ENCODE measurements around the gene GRIN2D.
"Not testable (repeated sequence)": the region's sequence is repeated elsewhere in the genome, so short reads cannot be mapped to it uniquely, and the experiment has no call there.

Gene GRIN2D

GRCh38 chr19:48393559-48394330 lies at the start of gene GRIN2D:
GRIN2D (plus strand) TSS chr19:48393668; CDS start chr19:48398393, 4,725 bp downstream.
- no peak for FAIRE-seq

- no peak for FAIRE-seq
These were observed 48.6 kb upstream of the GRIN2D start for GRCh38 chr19:48344892-48345291.

GRCh38 chr19:48346191-48346590 lies 47.3 kb upstream of the GRIN2D start:
- no peak for FAIRE-seq

- no peak for FAIRE-seq
These were observed 45.4 kb upstream of the GRIN2D start for GRCh38 chr19:48348045-48348444.

- FAIRE-seq = no peak
These were observed 44.7 kb upstream of the GRIN2D start for GRCh38 chr19:48348737-48349136.

GRCh38 chr19:48350856-48351255 lies 42.6 kb upstream of the GRIN2D start:
- FAIRE-seq = no peak

GRCh38 chr19:48351341-48351752 lies 42.1 kb upstream of the GRIN2D start:
- no peak for FAIRE-seq

DNA sequence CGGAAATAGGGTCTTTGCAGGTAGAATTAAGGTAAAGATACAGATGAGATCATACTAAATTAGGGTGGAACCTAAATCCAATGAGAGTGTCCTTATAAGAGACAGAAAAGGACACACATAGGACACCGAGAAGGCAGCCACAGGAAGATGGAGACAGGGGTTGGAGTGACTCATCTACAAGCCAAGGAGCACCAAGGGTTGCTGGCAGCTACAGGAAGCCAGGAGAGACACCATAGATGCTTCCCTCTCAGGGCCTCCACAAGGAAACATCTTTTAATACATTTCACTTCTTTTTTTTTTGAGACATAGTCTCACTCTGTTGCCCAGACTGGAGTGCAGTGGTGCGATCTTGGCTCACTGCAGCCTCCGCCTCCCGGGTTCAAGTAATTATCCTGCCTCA lies 39.8 kb upstream of the GRIN2D start:
- no peak for FAIRE-seq

GRCh38 chr19:48354332-48354992 lies 39.0 kb upstream of the GRIN2D start:
- FAIRE-seq = no peak

- no peak for FAIRE-seq
These were observed 38.0 kb upstream of the GRIN2D start for GRCh38 chr19:48355365-48355954.

DNA sequence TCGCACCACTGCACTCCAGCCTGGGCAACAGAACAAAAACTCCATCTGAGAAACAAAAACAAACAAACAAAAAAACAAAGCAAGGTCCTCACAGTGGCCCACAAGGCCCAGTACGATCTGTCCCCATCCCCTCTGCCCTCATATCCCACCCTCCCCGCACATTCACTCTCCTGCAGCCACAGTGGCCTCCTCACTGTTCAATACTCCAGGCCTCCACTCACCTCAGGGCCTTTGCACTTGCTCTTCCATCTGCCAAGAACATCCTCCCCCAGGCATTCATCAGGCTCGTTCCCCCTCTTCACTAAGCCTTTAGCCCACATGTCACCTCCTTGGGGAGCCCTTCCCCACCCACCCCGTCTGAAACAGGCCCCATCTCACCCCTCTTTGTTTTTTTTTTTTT lies 34.3 kb upstream of the GRIN2D start:
- no peak for FAIRE-seq

DNA sequence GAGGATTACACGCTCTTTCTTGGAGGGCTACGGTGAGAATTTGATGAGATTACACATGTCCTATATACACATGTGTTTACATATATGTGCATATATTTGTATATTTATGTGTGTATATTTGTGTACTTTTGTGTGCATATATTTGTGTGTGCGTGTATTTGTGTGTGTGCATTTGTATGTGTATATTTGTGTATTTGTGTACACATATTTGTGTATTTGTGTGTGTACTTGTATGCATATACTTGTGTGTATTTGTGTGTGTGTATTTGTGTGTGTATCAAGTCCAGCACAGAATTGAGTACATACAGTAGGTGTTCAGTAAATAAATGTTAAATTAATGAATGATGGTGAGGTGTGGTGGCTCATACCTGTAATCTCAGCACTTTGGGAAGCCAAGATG lies 31.6 kb upstream of the GRIN2D start:
- no peak for FAIRE-seq

DNA sequence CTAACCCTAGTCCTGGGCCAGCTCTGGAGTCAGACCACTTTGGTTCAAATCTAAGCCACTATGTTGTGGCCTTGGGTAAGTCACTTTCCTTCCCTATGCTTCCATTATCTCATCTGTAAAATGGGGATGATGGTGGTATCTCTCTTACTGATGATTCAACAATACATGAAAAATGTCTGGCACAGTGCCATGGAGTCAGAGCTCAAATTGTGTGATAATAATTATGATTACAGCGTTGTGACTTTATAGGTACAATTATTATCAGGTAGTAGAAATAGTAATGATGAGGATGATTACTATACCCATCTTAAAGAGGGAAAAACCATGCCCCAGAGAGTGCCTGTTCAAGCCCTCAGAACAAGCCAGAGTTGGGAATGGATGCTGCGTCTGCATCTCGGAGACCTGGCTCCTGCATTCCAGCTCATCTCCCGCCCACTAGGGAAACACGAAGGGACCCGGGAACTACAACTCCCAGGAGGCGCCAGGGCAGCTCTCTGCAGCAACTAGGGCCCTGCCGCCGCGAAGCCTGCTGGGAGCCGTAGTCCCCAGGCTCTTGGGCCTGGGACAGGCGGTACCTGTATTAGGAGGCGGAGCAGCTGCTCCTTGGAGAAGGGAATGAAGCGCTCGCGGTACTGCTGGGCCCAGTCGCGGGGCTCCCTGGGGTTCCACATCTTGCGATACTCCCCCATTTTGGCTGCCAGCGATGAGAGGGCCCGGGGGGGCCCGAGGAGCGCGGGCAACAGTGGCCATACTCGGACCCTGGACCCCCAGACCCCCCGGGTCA lies 30.6 kb upstream of the GRIN2D start:
- FAIRE-seq = peak; percentile 77

- FAIRE-seq = no peak
These were observed 30.0 kb upstream of the GRIN2D start for GRCh38 chr19:48363500-48363809.

DNA sequence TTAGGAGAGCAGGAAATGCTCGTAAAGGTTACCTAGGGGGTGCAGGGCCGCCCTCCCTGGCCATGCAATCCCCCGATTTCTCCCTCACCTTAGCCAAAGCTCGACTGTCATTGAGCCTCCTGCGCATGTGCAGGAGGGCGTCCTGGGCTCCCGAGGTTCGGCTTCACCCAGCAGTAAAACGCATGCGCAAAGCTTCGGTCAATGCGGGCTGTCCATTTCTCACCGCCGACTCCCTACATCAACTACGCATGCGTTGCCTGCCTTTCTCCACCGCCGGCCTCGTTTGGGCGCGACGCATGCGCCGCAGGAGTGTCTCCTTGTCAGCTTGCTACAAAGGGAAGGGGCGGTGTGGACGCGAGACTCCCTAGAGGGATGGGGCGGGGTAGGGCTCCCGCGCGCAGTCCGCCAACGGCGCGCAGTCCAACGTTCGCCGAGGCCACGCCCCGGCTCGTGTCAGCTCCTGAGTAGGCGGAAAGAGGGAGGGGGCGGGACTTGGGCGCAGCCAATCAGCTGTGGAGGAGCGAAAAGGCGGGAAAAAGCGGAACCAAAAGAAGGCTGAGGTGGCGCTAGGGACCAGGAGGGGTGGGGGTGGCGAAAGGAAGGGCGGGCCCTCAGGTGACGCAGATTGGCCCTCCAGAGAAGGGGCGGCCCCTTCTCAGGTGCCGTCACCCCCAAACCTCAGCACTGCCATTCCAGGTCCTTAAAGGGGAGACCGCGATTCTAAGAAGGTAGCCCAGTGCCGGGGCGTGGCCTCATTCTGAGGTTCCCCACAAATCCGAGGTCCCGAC lies 29.5 kb upstream of the GRIN2D start, which contains the start of the genes SYNGR4 and TMEM143:
TSS of gene SYNGR4 (plus strand) at position 558 of the 788 bp plus-strand sequence. CDS start 1,476 bp downstream, outside the sequence.
TSS of gene TMEM143 (minus strand) at position 131 of the 788 bp plus-strand sequence. CDS start at position 111, 20 bp downstream.
- FAIRE-seq = peak; percentile 90

DNA sequence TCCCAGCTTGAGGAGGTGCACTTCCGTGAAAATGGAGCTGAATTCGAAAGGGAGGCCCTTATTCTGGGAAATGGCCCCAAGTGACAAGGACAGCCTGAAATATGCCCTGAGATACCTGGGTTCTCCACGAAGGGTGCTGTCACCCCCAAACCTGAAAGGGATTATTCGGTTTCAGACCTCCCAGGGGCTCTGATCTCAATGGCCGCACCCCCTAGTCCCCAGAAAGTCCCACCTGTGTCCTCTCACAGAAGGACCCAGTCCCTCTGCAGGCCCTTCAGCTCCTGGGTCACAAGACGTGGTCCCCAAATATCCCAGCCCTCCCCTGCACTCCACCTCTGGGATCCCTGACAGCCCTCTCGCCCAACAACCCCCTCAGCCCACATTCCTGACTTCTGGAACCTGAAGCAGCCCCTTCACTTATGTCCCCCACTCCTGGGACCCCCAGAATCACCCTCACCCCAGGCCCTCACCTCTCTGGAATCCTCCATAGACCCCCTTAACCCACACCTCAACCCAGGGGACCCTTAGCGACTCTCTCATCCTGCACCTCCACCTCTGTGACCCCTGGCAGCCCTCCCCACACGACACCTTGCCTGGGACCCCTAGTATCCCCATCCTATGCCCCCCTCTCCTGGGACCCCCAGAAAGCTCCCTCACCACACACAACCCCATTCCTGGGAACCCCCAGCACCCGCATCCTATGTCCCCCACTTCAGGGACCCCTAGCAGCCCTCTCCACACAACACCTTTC lies 28.7 kb upstream of the GRIN2D start:
- no peak for FAIRE-seq

DNA sequence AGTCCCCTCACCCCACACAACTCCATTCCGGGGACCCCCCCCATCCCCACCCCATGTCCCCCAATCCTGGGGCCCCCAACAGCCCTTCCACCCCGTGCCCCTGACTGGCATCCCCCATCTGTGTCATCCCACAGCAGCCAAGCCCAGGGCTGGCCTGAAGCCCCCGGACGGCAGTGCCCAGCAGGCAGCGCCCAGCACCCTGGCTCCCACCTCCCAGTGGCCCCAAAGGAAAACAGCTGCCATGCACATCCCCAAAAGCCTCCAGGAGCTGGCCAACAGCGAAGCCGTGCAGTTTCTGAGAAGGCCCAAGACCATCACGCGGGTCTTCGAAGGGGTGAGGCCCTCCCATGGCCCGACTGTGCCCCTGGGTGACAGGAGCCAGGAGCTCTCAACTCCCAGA lies 27.9 kb upstream of the GRIN2D start:
- no peak for FAIRE-seq

GRCh38 chr19:48367855-48368254 lies 25.6 kb upstream of the GRIN2D start:
- FAIRE-seq = no peak

DNA sequence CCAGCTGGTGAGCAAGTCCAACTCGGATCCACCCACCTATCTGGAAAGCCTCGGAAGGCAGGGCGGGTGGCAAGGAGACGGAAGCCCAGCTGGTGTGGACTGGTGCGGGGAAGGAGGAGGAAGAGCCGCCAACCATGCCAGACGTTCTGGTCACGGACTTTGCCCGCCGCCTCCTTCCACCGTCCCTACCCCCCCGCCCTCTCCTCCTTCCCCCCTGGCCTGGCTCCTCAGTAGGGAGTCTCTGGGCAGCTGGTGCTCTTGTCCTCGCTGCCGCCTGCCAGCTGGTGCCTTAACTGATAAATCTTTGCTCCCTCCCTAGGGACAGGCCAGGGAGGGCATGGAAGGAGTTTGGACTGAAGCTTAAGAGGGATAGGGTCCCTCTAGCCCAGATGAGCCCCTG lies 24.5 kb upstream of the GRIN2D start:
- FAIRE-seq = no peak

GRCh38 chr19:48370955-48371354 lies 22.5 kb upstream of the GRIN2D start:
- no peak for FAIRE-seq

DNA sequence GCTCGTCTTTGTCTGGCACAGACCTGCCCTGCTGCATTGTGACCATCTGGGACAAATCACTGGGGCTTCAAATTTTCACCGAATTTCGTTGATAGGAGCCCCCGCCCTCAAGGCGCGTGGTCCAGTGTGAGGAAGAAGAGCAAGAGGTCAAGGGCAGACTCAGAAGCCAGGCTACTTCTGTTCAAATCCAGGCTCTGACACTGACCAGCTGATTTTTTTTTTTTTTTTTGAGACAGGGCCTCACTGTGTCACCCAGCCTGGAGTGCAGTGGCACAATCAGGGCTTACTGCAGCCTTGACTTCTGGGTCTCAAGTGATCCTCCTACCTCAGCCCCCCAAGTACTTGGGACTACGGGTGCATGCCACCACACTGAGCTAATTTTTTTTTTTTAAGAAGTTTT lies 22.1 kb upstream of the GRIN2D start:
- no peak for FAIRE-seq

- FAIRE-seq = not testable (repeated sequence)
These were observed 21.7 kb upstream of the GRIN2D start for GRCh38 chr19:48371771-48372170.
